Measurements from ENCODE around the gene APOA1.

GRCh38 chr11:116814502-116814901 is 22.9 kb downstream of the APOA1 start:
- TF ChIP-seq EZH2 (IDR thresholded peaks at IDR 0.05) (no peak), EZH2phosphoT487 (IDR thresholded peaks at IDR 0.05) (no peak)
